ENCODE measurements around the gene RANBP9.
A peak's percentile ranks its signal among the peaks of the same experiment; 100 is the strongest.

The RANBP9 gene

GRCh38 chr6:13613029-13613594, 98.5 kb downstream of the RANBP9 start:
- intact Hi-C loops (cut with DNase I), result loop anchor here (10.0 kb wide), 1 partner anchor 452 kb away; no protein-coding TSS in a partner anchor
- DNase-seq, result no peak

GRCh38 chr6:13611715-13612114, 99.9 kb downstream of the RANBP9 start:
- no peak for DNase-seq
- intact Hi-C loops (cut with DNase I), result loop anchor here (10.0 kb wide), 1 partner anchor 453 kb away; no protein-coding TSS in a partner anchor

GRCh38 chr6:13605634-13606033, 106.0 kb downstream of the RANBP9 start:
- DNase-seq, result no peak
- intact Hi-C loops (cut with DNase I), result no loop called here

DNA sequence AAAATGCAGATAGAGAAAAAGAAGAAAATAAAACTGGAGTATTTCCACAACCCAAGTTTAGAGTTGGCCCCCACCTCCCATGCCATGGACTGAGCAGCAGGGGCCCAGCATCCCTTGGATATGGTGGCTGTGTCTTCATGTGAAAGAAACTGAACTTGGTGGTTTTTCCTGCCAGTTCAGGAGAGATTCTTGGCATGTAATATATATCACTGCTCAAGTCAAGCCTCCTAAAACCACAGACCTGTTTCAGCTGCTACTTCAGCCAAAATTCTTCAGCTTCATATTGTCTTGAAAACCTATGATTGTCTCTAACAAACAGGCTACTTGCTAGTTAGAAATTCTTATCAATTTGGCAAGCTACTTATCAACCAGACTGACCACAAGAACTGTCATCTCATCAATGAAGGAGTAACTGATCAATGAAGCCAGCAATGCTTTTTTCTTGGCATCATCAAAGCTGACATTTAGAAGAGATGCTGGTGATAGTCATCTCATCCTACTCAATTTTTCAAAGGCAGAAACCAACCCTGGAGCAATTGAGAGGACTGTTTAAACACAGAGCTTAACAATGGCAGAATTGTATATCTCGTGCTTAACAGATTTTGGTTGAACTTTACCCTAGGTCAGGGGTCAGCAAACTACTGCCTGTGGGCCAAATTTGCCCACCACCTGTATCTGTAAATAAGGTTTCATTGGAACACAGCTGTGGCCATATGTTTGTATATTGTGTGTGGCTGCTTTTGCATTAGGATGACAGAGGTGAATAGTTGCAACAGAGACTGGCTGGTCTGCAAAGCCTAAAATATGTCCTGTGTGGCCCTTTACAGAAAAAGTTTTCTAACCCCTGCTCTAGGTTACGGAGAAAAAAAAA, 106.9 kb downstream of the RANBP9 start:
- intact Hi-C loops (cut with DNase I), result no loop called here
- no peak for DNase-seq

GRCh38 chr6:13604135-13604534, 107.5 kb downstream of the RANBP9 start:
- no peak for DNase-seq
- intact Hi-C loops (cut with DNase I), result no loop called here

DNA sequence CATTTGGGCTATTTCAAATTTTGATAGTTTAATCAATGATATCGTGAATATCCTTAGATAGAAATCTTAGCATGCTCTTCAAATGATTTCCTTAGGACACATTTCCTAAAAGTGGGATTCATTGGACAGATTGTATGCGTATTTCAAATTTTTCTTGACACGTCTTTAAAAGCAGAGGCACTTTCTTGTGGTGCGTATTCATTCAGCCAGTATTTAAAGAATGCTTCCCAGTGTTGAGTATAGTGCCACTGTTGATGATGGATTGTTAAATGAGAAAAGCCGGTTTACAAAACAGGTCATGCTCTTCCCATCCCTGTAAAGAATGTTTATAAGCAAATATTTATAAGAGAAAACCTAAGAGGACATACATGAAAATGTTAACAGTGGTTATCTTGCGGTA, 111.6 kb downstream of the RANBP9 start:
- DNase-seq, result no peak
- intact Hi-C loops (cut with DNase I), result no loop called here

DNA sequence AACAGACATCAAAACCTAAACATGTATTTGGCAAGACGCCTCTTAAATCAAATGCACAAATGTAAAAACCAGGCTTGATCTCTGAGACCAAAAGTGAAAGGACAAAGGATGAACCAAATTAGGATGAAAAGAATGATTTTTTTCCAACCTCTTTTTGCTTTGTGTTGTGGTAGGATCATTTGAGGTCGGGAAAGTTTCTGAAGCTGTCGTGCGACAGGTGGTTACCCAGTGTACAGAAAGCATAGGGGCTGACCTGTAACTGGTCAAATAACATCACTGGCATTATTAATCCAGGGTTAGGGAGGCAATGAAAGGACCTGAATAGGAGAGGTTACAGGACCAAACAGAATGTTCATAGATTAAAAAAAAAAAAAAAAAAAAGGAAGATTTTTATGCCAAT, 114.6 kb downstream of the RANBP9 start:
- no peak for DNase-seq
- intact Hi-C loops (cut with DNase I), result no loop called here

DNA sequence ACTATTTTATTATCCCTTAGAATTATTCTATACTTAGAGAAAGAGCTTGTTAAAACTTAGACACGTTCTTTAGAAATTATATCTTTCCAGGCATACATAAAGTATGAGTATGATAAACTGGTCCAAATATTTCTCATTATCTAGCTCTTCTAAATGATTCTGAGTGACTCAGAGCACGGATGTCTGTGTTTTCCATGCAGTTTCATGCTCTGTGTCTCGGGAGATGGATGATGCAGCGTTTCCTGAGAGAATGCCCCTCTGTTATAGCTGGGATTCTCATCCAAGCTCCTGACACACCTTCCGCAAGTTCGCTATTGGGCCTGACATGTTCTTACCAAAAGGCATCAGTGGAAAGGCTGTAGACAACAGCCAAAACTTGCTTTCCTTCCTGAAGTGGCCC, 117.9 kb downstream of the RANBP9 start:
- DNase-seq, result no peak
- intact Hi-C loops (cut with DNase I), result no loop called here

GRCh38 chr6:13593103-13593502, 118.5 kb downstream of the RANBP9 start:
- no peak for DNase-seq
- intact Hi-C loops (cut with DNase I), result no loop called here

GRCh38 chr6:13591205-13591921, 120.3 kb downstream of the RANBP9 start:
- peak in 1 of 10 donors; percentile 60 for DNase-seq
- intact Hi-C loops (cut with DNase I), result no loop called here

GRCh38 chr6:13590574-13591153, 121.0 kb downstream of the RANBP9 start:
- intact Hi-C loops (cut with DNase I), result no loop called here
- DNase-seq, result no peak

GRCh38 chr6:13589801-13590200, 121.8 kb downstream of the RANBP9 start:
- intact Hi-C loops (cut with DNase I), result no loop called here
- DNase-seq, result no peak

DNA sequence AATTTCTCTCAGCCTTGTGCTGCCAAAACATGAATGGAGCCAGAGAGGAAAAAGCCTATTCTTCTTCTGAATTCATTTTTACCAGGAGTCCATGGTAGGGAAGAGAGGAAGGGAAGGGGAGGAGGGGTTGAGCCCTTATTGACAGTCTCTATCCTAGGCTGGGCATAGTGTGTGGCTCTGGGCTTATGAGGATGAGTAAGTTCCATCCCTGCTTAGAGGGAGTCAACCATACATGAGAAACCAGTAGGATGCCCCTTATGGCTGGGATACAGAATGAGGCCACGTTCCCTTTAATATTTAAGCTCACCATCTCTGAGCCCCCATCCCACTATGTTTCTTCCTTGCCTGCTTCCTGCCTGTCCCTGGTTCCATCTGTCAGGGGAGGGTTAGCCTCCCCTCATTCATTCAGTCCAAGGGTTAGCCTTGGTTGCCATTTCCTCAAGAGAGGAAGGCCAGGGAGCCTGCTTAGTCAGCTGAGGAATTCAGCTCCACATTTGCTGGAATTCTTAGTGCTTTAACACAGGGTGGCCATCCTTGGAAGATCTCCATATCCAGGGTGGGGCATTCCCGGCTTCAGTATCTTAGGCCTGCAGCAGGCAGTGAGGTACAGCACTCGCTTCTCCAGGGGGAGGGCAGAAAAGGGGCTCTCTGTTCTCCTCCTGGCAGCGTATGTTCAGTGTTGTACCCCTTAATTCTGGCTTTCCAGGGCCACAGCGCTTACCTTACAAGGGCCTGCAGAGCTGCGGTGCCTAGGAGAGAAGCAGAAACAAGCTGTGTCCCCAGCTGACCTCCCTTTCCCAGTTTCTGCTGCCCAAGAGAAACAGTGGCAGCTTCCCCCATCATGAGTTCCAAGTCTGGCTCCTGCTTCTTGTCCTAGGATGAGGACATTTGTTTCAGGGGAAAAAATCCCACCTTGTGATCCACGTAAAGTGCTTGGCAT, 124.8 kb downstream of the RANBP9 start:
- intact Hi-C loops (cut with DNase I), result no loop called here
- DNase-seq, result no peak

- intact Hi-C loops (cut with DNase I), result no loop called here
These were observed 129.9 kb downstream of the RANBP9 start for GRCh38 chr6:13581700-13582229.

GRCh38 chr6:13579911-13580310, 131.7 kb downstream of the RANBP9 start:
- intact Hi-C loops (cut with DNase I), result loop anchor here (10.0 kb wide), 1 partner anchor 125 kb away; no protein-coding TSS in a partner anchor
- DNase-seq, result no peak

More at GRCh38 chr6:13581700-13582229, 129.9 kb downstream of the RANBP9 start:
- no peak for DNase-seq

DNA sequence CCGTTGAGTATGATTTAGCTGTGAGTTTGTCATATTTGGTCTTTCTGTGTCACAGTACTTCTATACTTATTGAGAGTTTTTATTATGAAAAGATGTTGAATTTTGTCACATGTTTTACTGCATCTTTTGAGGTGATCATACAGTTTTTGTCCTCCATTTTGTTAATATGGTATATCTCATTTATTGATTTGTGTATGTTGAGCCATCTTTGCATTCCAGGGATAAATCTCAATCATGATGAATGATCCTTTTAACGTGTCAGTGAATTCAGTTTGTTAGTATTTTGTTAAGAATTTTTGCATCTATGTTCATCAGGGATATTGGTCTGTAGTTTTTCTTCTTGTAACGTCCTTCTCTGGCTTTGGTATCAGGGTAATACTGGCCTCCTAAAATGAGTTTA, 133.7 kb downstream of the RANBP9 start:
- intact Hi-C loops (cut with DNase I), result loop anchor here (10.0 kb wide), 1 partner anchor 123 kb away; no protein-coding TSS in a partner anchor

GRCh38 chr6:13576017-13576416, 135.6 kb downstream of the RANBP9 start:
- no peak for DNase-seq
- intact Hi-C loops (cut with DNase I), result loop anchor here (10.0 kb wide), 1 partner anchor 121 kb away; no protein-coding TSS in a partner anchor

More for the DNA sequence above, 133.7 kb downstream of the RANBP9 start:
- DNase-seq, result no peak

- intact Hi-C loops (cut with DNase I), result loop anchor here (1.0 to 10.0 kb wide), 3 partner anchors 39 to 239 kb away; partner anchors contain the start of gene NOL7
- DNase-seq, result no peak
These were observed 136.3 kb downstream of the RANBP9 start for GRCh38 chr6:13575377-13575775.

Measured in posterior cingulate gyrus (tissue), 11 donors.